ENCODE data around the gene SLC2A9.

SLC2A9 gene

GRCh38 chr4:10054571-10055041 is 33.3 kb upstream of the SLC2A9 start:
- no peaks in the 10 kb centered on the region for H3K36me3 ChIP-seq (ENCODE audit: control insufficient read depth, insufficient read depth, low read length)
- no peak for DNase-seq (ENCODE audit: extremely low read depth, insufficient read length)
- TF ChIP-seq CTCF (IDR thresholded peaks at IDR 0.05; ENCODE audit: insufficient read depth, low read length, poor library complexity, severe bottlenecking): no peak
- H3K4me3 ChIP-seq (replicated peaks; ENCODE audit: low read depth, low read length): no peak overlapping the region
- no peaks in the 10 kb centered on the region for H3K27me3 ChIP-seq (replicated peaks; ENCODE audit: control insufficient read depth, insufficient read depth, low read length)

DNA sequence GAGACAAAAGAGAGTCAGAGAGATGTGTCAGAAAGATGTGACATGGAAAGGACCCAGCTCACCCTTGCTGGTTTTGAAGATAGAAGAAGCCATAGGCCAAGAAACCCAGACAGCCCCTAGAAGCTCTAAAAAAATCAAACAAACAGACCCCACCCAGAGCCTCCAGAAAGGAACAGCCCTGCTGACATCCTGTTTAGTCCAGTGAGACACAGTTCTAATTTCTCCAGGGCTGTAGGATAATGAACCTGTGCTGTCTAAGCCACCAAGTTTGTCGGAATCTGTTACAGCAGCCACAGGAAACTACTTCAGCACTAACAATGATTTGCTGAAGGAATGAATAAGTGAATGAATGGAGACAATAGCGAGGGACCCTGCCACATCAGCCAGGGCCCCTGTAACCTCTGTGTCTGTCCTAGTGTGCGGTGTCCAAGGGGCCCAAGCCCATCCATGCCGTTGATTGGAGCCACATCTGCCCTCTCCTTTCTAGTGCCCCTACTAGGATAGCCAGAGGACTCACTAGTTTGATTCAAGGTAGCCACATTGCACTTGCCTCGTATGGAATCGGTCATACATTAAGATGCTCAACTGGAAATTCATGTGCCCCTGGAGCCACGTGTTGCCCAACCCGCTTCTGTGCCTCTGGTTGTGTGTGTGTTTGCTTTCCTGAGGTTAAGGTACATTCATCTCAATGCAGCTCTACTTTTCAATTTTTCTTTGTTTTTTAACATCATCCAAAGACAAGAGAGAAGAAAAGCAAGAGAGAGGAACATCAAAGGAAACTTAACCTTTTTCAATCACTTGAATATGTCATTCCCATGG is 32.5 kb upstream of the SLC2A9 start:
- no peak overlapping the region for H3K4me3 ChIP-seq (replicated peaks; ENCODE audit: low read depth, low read length)
- no peak for TF ChIP-seq CTCF (IDR thresholded peaks at IDR 0.05; ENCODE audit: insufficient read depth, low read length, poor library complexity, severe bottlenecking)
- no peak for DNase-seq (ENCODE audit: extremely low read depth, insufficient read length)
- H3K36me3 ChIP-seq (ENCODE audit: control insufficient read depth, insufficient read depth, low read length): no peaks in the 10 kb centered on the region
- no peaks in the 10 kb centered on the region for H3K27me3 ChIP-seq (replicated peaks; ENCODE audit: control insufficient read depth, insufficient read depth, low read length)

DNA sequence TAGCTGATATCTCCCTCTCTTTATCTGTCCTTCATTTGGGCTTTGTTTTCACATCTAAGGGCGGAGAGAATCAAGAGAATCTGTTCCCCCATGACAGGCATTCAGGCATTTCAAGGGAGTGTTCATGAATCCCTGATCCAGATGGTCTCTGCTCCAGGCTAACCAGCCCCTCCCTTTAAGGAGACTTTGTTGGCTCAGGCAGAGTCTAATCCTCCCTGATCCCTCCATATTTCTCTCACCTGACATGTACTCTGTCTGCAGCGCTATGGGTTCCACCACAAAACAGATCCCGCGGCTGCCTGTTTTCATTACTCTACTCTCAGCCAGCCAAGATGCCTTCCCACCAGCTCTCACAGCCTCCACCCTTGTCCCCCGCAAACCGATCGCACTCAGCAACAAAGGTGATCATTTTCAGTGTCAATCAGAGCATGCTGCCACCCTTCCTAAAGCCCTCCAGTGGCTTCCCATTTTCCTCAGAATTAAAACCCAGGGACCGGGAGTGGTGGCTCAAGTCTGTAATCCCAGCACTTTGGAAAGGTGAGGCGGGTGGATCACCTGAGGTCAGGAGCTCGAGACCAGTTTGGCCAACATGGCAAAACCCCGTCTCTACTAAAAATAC is 30.3 kb upstream of the SLC2A9 start:
- TF ChIP-seq CTCF (IDR thresholded peaks at IDR 0.05; ENCODE audit: insufficient read depth, low read length, poor library complexity, severe bottlenecking): no peak
- H3K27me3 ChIP-seq (replicated peaks; ENCODE audit: control insufficient read depth, insufficient read depth, low read length): no peaks in the 10 kb centered on the region; the same call in 1 of the 2 replicates
- no peak overlapping the region for H3K4me3 ChIP-seq (replicated peaks; ENCODE audit: low read depth, low read length)
- no peaks in the 10 kb centered on the region for H3K36me3 ChIP-seq (ENCODE audit: control insufficient read depth, insufficient read depth, low read length)
- no peak for DNase-seq (ENCODE audit: extremely low read depth, insufficient read length)

- H3K4me3 ChIP-seq (replicated peaks; ENCODE audit: low read depth, low read length): no peak overlapping the region
- no peak for DNase-seq (ENCODE audit: extremely low read depth, insufficient read length)
- no peaks in the 10 kb centered on the region; the same call in 1 of the 2 replicates for H3K27me3 ChIP-seq (replicated peaks; ENCODE audit: control insufficient read depth, insufficient read depth, low read length)
- no peak for TF ChIP-seq CTCF (IDR thresholded peaks at IDR 0.05; ENCODE audit: insufficient read depth, low read length, poor library complexity, severe bottlenecking)
- no peaks in the 10 kb centered on the region for H3K36me3 ChIP-seq (ENCODE audit: control insufficient read depth, insufficient read depth, low read length)
Observed at GRCh38 chr4:10050721-10051120, 29.4 kb upstream of the SLC2A9 start.

DNA sequence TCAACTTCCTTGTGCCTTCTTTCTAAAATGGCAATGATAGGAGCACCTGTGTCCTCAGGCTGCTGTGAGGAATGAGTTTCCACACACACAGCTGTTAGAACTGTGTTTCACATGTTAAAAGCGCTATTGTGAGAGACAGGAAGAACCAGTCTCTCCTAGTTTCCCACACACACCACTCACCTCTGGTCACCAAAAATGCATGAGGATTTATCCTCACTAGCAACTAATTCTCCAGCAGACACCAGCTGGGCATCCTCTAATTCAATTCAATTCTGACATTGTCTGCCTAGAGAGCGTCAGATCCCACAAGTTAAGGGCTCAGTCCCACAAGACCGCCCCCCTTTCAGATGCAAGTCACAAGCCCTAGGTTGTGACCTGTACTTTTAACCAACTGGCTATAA is 29.0 kb upstream of the SLC2A9 start:
- no peak for TF ChIP-seq CTCF (IDR thresholded peaks at IDR 0.05; ENCODE audit: insufficient read depth, low read length, poor library complexity, severe bottlenecking)

More for the DNA sequence above, 29.0 kb upstream of the SLC2A9 start:
- no peak overlapping the region for H3K4me3 ChIP-seq (replicated peaks; ENCODE audit: low read depth, low read length)
- no peak for DNase-seq (ENCODE audit: extremely low read depth, insufficient read length)
- no peaks in the 10 kb centered on the region; the same call in 1 of the 2 replicates for H3K27me3 ChIP-seq (replicated peaks; ENCODE audit: control insufficient read depth, insufficient read depth, low read length)
- no peaks in the 10 kb centered on the region for H3K36me3 ChIP-seq (ENCODE audit: control insufficient read depth, insufficient read depth, low read length)
